ENCODE results near the gene ABCF3.

- TF ChIP-seq POLR2A (IDR thresholded peaks at IDR 0.05) (no peak), CTCF (IDR thresholded peaks at IDR 0.05) (no peak)
Observed at GRCh38 chr3:184233127-184233843, 47.3 kb downstream of the ABCF3 start.
